Bone marrow (tissue), 2 donors: ENCODE measurements around the gene YY1AP1.
"Not testable (repeated sequence)": the region's sequence is repeated elsewhere in the genome, so short reads cannot be mapped to it uniquely, and the experiment has no call there.

Source experiments
- DNase-seq, 2 donors: peaks; one replicate each; lab custom pipeline; 2025; lab: John Stamatoyannopoulos, UW

Gene YY1AP1

DNA sequence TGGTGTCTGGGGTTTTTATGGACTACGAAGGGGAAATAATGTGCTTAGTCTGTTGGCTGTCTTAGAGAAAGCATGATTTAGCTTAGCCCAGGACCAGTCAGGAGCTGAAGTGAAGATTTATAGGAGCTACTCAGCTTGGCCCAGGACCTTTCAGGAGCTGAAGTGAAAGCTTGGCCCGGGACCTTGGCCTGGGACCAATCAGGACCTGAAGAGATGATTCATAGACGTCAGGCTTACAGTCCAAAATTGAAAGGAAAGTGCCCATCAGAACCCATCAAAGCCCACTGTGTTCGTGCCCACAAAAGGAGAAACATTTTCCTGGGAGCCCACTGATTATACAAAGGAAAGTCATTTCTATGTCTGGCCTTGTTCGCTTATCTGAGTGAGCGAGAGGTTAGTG, 42.9 kb downstream of the YY1AP1 start:
- no peak for DNase-seq

DNA sequence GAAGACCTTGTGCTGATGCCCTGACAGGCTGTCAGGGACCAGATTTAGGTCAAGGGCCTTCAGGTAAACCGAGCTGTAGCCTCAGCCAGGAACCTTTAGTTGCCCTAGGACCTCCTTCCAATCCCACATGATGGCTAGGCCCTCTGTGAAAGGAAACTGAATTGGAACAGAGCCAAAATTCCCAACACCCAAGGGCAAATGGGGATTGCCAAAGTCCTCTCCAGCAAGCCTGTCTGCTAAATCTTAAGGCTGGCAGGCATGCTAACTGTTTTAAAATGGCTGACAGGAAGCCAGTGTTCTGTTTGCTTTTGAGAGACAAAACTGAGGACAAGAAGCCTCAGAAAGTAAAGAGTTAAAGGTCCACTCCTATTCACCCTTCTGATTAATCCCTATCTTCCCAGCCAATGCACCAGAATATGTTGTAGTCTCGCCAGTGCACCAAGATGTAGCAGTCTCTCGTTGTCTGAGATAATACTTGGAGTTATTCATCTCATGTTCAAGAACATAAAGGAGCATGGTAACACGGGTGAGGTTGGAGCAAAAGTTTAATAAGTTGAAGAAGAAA, 43.5 kb downstream of the YY1AP1 start:
- no peak for DNase-seq

DNA sequence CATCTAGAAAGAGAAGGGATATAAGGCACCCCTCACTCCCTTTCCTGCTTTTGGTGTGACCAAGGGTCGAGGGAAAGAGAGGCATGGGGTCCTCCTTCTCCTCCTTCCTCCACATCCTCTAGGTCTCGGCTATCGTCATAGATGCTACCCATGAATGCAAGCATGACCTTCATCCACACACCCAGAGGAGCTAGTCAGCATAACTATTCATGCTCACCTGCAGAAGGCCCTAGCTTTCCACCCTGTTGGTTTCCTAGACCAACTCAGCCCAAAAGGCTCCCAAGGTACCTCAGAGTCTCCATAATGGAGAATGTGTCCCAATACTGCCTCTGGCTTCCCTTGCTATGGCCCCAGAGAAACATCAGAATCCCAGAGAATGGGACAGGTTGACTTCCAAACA, 45.3 kb downstream of the YY1AP1 start:
- no peak for DNase-seq

DNA sequence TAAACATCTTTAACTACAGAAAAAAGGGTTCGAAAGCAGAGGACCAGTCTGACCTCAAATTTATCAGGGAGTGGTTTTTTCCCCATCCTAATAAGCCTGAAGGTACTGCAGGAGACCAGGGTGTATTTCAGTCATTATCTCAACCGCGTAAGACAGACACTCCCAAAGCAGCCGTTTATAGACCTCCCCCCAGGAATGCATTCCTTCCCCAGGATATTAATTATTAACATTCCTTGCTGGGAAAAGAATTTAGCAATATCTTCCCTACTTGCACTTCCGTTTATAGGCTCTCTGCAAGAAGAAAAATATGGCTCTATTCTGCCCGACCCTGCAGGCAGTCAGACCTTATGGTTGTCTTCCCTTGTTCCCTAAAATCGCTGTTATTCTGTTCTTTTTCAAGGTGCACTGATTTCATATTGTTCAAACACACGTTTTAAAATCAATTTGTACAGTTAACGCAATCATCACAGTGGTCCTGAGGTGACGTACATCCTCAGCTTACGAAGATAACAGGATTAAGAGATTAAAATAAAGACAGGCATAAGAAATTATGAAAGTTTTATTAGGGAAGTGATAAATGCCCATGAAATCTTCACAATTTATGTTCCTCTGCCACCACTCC, 45.9 kb downstream of the YY1AP1 start:
- not testable (repeated sequence) for DNase-seq

DNA sequence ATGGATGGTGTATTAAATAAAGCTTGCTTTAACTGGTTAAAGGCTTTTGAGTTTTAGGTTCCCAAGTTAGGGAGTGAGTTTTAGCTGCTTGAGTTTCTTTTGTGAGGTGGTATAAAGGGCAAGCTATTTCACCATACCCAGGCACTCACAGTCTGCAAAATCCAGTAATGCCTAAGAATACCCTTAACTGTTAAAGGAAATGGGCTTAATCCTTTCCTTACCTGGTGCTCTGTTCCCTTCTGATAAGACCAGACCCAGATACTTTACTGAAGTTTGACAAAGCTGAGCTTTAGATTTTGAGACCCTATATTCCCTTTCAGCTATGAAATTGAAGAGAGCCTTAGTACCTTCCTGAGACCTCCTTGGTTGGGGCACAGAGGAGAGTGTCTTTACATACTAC, 48.2 kb downstream of the YY1AP1 start:
- DNase-seq = no peak

DNA sequence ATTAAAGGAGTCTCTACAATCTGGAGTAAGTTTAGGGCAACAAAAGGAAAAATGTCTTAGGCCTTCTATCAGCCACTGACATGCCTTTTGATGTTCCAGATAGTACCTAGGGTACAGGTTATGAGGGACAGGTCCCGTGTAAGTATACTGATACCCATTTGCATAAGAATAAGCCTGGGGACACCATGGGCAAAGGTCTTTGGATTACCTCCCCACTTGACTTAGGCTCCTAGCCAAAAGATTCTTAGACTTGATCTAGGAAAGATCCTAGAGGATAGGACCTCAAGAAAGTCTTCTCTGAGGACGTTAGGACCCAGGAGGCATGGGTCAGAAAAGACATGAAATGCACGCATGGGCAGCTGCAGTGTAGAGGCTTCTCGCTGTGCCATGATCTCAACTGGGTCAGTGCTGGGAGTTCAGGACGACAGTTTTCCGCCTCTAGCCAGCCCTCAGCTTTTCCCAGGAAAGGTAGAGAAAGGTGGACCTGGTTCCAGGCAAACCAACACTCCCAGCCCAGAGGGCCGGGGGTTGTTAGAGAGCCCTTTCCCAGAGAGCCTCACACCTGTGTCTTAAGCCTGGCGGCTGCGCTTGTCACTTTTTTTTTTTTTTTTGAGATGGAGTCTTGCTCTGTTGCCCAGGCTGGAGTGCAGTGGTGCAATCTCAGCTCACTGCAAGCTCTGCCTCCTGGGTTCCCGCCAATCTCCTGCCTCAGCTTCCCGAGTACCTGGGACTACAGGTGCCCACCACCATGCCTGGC, 52.0 kb downstream of the YY1AP1 start:
- DNase-seq = no peak

DNA sequence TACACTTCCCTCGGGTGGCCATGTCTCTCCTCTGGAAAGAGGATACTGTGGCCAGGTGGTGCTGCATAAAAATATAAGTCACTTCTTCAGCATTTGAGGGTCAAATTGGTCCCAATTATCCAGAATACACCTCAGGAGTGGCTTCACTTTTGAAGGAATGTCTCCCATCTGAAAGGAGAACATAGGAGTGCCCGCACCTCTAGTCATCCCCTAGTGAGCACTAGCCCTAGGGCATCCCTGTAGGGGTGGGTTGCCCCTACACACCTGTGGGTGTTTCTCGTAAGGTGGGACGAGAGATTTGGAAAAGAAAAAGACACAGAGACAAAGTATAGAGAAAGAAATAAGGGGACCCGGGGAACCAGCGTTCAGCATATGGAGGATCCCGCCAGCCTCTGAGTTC, 62.1 kb downstream of the YY1AP1 start:
- DNase-seq = not testable (repeated sequence)

DNA sequence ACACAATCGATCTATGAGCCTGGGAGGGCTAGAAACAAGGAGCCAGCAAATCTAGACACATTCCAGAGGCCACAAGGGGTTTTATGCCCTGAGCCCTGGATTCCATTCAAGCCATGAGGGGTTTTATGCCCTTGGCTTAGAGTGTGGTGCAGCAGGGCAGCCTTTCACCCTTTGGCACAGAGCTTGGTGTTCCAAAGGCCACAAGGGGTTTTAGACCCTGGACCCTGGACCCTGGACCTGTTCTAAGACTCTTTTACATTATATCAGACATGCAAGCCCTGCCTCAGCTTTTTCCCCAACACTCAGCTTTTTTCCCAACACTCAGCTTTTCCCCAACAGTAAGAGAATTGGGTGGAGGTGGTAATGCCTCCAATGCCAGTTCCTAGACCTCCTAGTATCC, 65.2 kb downstream of the YY1AP1 start:
- no peak for DNase-seq

DNA sequence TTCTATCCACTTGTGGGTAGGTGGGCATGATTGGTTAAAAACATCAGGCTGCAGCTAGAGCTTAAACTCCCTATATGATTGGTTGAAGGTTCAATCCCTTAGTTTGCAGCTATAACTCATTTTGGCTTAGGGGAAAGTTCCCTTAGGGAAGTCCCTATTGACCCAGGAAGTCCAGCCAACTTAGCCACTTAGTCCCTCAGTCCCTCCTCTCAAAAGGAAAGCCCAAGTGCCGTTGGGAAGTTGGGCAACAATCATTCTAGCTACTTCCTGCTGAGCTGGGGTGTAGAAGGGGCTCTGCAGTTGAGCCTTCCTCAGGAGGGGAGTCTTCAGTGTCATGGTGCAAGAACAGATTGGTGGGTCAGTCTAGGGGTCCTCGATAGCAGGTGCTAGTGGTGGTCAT, 66.4 kb downstream of the YY1AP1 start:
- DNase-seq = no peak

DNA sequence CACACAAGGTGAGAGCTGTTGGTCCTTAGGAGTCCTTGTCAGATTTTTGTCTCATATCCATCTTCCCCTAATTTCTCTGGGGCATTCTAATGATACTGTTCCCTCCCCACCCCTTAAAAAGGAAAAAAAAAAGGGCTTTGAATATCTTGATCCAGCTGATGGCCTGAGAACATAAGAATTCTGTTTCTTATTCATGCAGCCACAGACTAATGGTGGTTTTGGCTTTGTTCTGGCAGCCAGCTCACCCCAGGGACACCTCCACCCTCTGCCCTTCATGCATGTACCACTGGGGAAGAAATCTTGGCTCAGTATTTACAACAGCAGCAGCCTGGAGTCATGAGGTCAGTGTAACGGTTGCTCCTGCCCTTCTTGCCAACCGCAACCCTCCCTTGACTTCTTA, 75.3 kb downstream of the YY1AP1 start:
- not testable (repeated sequence) for DNase-seq

DNA sequence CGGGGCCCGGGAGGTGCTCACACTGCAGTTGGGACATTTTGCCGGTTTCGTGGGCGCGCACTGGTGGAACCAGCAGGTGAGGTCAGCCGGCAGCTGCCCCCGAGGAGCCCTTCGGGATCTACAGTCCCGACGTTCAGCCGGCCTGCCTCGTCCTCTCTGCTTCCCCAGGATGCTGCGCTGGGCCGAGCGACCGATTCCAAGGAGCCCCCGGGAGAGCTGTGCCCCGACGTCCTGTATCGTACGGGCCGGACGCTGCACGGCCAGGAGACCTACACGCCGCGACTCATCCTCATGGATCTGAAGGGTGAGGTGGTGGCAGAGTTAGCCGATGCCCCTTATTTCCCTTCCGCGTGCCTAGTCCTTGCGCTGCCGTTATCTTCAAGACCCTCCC, 78.3 kb downstream of the YY1AP1 start:
- not testable (repeated sequence) for DNase-seq

DNA sequence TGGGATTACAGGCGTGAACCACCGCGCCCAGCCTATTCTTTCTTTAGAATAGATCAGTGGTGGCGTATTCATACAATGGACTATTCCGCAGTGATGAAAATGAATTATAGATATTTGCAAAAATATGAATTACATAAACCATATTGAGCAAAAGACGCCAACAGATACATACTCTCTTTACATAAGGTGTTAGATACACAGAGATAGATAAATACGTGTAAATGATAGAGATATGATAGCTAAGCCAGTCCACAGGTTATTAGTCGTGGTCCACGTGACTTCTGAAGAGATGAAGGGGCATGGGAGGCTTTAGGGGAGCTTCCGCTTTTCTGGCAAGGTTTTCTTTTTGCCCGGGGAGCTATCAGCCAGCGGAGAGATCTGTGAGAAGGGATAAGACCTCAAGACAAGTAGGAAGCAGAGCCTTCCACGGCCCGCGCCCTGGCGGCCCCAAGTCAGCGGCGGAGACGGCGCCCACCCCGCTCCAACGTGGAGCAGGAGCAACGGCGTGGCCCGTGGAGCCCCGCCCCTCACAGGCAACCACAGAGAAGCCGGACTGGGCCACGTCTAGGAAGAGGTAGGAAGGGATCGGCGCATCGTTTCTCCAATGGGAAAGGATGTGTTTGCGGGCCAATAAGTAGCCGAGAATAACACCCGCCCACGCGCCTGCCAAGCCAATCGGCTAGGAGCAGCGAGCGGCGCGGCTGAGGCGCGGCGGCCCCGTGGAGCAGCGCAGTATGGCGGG, 78.9 kb downstream of the YY1AP1 start, which contains the start of gene MSTO1:
MSTO1 (plus strand) TSS at position 704 of the 742 bp plus-strand sequence; CDS start at position 735, 31 bp downstream.
- DNase-seq = peak; percentile 68 to 85
